Measurements from ENCODE around the gene PDXK.
A peak's percentile ranks its signal among the peaks of the same experiment; 100 is the strongest.

PDXK gene

GRCh38 chr21:43809853-43810504, 91.0 kb downstream of the PDXK start:
- Mint-ChIP-seq H3K36me3 (no peaks in the 10 kb centered on the region), H3K4me1 (peaks cover 25% of the 10 kb centered on the region), H3K27me3 (no peaks in the 10 kb centered on the region), H3K27ac (no peak overlapping the region), H3K9me3 (no peaks in the 10 kb centered on the region), H3K4me3 (no peak overlapping the region)
- no peak for DNase-seq
- CTCF ChIA-PET = interaction anchor here (0.6 to 2.6 kb wide), 10 partner anchors 11 to 269 kb away, joined by 3 to 23 read pairs (median 6); no protein-coding TSS in a partner anchor

GRCh38 chr21:43810505-43811261, 91.8 kb downstream of the PDXK start:
- Mint-ChIP-seq H3K27me3 (no peaks in the 10 kb centered on the region), H3K4me3 (no peak overlapping the region), H3K36me3 (no peaks in the 10 kb centered on the region), H3K4me1 (peaks cover 23% of the 10 kb centered on the region), H3K27ac (no peak overlapping the region), H3K9me3 (no peaks in the 10 kb centered on the region)
- CTCF ChIA-PET = interaction anchor here (0.7 to 2.6 kb wide), 13 partner anchors 12 to 268 kb away, joined by 3 to 23 read pairs (median 4); no protein-coding TSS in a partner anchor
- peak; percentile 95 for DNase-seq

GRCh38 chr21:43811262-43812105, 92.6 kb downstream of the PDXK start:
- no peaks in the 10 kb centered on the region for H3K36me3 Mint-ChIP-seq
- H3K9me3 Mint-ChIP-seq = no peaks in the 10 kb centered on the region
- H3K4me1 Mint-ChIP-seq = peaks cover 18% of the 10 kb centered on the region
- CTCF ChIA-PET = interaction anchor here (0.8 to 2.6 kb wide), 13 partner anchors 12 to 165 kb away, joined by 3 to 23 read pairs (median 4); no protein-coding TSS in a partner anchor
- no peaks in the 10 kb centered on the region for H3K27me3 Mint-ChIP-seq
- H3K4me3 Mint-ChIP-seq = no peak overlapping the region
- no peak for DNase-seq
- H3K27ac Mint-ChIP-seq = no peak overlapping the region

Measured in activated naive CD4-positive, alpha-beta T cell treated with anti-CD3 and anti-CD28 coated beads, Interleukin-2, amount 10 ng/mL, durations not matched to agents 7 days and 5 days (primary cell).